Stimulated activated CD8-positive, alpha-beta memory T cell treated with anti-CD3 and anti-CD28 coated beads, Interleukin-12 subunit alpha, Interleukin-12 subunit beta, amount 100 ng/mL, for 24 hours (primary cell): ENCODE results near the gene DMTF1.
"Not testable (repeated sequence)": the region's sequence is repeated elsewhere in the genome, so short reads cannot be mapped to it uniquely, and the experiment has no call there.

Experiments used
- DNase-seq: peaks from one replicate; pipeline ENCODE4 v3.0.0-alpha.2; 2020; ENCODE audit errors: extremely low read depth

Gene DMTF1

GRCh38 chr7:87152112-87152896 is at the start of gene DMTF1:
DMTF1 (plus strand) TSS chr7:87152453; CDS start chr7:87164942, 12,489 bp downstream.
- peak; percentile 80 for DNase-seq

- no peak for DNase-seq
Measured at GRCh38 chr7:87105401-87105800, 46.9 kb upstream of the DMTF1 start.

GRCh38 chr7:87106974-87107612 is 45.2 kb upstream of the DMTF1 start:
- no peak for DNase-seq

GRCh38 chr7:87107949-87108776 is 44.1 kb upstream of the DMTF1 start:
- no peak for DNase-seq

GRCh38 chr7:87110778-87111177 is 41.5 kb upstream of the DMTF1 start:
- DNase-seq = no peak

- no peak for DNase-seq
Measured at GRCh38 chr7:87111877-87112276, 40.4 kb upstream of the DMTF1 start.

GRCh38 chr7:87113077-87113476 is 39.2 kb upstream of the DMTF1 start:
- DNase-seq = no peak

- DNase-seq = not testable (repeated sequence)
Measured at GRCh38 chr7:87113904-87114303, 38.3 kb upstream of the DMTF1 start.

GRCh38 chr7:87115772-87116171 is 36.5 kb upstream of the DMTF1 start:
- DNase-seq = not testable (repeated sequence)

- no peak for DNase-seq
Measured at GRCh38 chr7:87116315-87116714, 35.9 kb upstream of the DMTF1 start.

GRCh38 chr7:87119581-87119980 is 32.7 kb upstream of the DMTF1 start:
- DNase-seq = no peak

- no peak for DNase-seq
Measured at GRCh38 chr7:87123105-87123504, 29.1 kb upstream of the DMTF1 start.

- DNase-seq = no peak
Measured at GRCh38 chr7:87127019-87127418, 25.2 kb upstream of the DMTF1 start.

- DNase-seq = no peak
Measured at GRCh38 chr7:87128861-87129267, 23.4 kb upstream of the DMTF1 start.

GRCh38 chr7:87129332-87129731 is 22.9 kb upstream of the DMTF1 start:
- no peak for DNase-seq

GRCh38 chr7:87129848-87130247 is 22.4 kb upstream of the DMTF1 start:
- DNase-seq = no peak

- DNase-seq = no peak
Measured at GRCh38 chr7:87131771-87132170, 20.5 kb upstream of the DMTF1 start.

- DNase-seq = no peak
Measured at GRCh38 chr7:87137271-87137670, 15.0 kb upstream of the DMTF1 start.

- no peak for DNase-seq
Measured at GRCh38 chr7:87139514-87139913, 12.7 kb upstream of the DMTF1 start.

- no peak for DNase-seq
Measured at GRCh38 chr7:87140271-87140748, 11.9 kb upstream of the DMTF1 start.

GRCh38 chr7:87144173-87144657 is 8.0 kb upstream of the DMTF1 start:
- DNase-seq = no peak

- no peak for DNase-seq
Measured at GRCh38 chr7:87146740-87147386, 5.4 kb upstream of the DMTF1 start.
